Measurements from ENCODE around the gene LGALS7.
"Not testable (repeated sequence)": the region's sequence is repeated elsewhere in the genome, so short reads cannot be mapped to it uniquely, and the experiment has no call there.

Gene LGALS7

DNA sequence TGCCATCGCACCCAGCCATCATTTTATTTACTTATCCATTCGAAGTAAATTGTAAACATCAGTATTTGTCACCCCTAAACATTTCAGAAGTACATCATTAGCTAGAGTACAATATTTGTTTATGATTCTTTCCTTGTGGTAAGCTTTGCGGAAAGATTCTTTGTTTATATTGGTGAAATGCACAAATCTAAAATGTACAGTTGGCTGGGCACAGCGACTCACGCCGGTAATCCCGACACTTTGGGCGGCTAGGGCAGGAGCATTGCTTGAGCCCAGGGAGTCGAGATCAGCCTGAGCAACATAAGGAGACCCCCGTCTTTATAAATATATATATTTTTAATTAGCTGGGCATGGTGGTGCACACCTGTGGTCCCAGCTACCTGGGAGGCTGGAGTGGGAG is 25.8 kb upstream of the LGALS7 start:
- DNase-seq, result no peak

DNA sequence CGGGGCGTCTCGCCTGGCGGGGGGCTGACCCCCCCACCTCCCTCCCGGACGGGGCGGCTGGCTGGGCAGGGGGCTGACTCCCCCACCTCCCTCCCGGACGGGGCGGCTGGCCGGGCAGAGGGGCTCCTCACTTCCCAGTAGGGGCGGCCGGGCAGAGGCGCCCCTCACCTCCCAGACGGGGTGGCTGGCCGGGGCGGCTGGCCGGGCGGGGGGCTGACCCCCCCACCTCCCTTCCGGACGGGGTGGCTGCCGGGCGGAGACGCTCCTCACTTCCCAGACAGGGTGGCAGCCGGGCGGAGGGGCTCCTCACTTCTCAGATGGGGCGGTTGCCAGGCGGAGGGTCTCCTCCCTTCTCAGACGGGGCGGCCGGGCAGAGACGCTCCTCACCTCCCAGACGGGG is 24.5 kb upstream of the LGALS7 start:
- not testable (repeated sequence) for DNase-seq

DNA sequence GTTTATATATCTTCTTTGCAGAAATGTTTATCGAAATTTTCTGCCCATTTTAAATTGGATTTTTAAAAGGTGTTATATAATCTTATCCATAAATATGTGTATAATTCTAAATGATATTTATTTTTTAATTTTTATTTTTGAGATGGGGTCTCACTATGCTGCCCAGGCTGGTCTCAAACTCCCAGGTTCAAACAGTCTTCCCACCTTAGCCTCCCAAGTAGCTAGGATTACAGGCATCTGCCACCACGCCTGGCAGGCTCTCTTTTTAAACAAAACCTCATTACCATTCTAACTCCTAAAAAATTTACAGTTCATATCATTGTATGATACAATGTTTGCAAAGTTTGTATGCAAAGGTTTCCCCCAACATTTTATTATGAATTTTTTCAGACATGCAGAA is 22.8 kb upstream of the LGALS7 start:
- DNase-seq, result no peak

DNA sequence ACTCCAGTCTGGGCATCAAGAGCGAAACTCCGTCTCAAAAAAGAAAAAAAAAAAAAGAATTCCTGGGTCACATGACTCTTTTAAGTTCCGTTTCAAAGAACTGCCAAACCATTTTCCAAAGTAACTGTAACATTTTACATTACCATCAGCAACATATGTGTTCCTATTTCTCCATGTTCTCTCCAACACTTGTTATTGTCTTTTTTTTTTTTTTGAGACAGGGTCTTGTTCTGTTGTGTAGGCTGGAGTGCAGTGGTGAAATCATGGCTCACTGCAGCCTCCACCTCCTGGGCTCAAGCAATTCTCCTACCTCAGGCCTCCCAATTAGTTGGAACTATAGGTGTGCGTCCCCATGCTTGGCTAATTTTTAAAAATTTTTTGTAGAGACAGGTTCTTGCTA is 22.2 kb upstream of the LGALS7 start:
- no peak for DNase-seq

DNA sequence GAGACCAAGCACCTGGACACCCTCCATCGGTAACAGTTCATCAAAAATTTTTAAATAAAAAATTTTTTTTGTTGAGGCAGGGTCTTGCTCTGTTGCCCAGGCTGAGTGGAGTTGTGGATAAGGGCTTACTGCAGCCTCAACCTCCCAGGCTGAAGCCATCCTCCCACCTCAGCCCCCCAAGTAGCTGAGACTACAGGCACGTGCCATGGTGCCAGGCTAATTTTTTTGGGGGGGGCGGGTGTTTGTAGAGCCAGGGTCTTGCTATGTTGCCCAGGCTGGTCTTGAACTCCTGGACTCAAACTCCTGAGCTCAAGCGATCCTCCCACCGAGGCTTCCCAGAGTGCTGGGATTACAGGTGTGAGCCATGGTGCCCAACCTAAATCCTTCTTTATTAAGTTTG is 20.4 kb upstream of the LGALS7 start:
- no peak for DNase-seq

DNA sequence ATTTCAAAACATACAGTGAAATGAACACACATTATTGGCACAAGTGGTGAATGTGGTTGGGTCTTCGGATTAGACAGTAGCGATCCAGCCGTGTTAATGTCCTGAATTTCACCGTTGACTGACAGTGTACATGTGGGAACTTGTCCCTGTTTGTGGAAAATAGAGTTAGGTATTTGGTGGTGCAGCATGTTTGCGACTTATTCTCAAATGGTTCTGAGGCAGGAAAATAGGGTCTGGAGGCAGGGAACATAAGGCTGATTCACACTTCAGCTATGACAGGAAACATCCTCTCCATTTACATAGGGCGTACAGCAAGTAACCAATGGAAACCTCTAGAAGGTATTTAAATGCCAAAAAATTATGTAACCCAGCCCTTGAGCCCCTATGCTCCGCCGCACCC is 19.9 kb upstream of the LGALS7 start:
- DNase-seq, result no peak

DNA sequence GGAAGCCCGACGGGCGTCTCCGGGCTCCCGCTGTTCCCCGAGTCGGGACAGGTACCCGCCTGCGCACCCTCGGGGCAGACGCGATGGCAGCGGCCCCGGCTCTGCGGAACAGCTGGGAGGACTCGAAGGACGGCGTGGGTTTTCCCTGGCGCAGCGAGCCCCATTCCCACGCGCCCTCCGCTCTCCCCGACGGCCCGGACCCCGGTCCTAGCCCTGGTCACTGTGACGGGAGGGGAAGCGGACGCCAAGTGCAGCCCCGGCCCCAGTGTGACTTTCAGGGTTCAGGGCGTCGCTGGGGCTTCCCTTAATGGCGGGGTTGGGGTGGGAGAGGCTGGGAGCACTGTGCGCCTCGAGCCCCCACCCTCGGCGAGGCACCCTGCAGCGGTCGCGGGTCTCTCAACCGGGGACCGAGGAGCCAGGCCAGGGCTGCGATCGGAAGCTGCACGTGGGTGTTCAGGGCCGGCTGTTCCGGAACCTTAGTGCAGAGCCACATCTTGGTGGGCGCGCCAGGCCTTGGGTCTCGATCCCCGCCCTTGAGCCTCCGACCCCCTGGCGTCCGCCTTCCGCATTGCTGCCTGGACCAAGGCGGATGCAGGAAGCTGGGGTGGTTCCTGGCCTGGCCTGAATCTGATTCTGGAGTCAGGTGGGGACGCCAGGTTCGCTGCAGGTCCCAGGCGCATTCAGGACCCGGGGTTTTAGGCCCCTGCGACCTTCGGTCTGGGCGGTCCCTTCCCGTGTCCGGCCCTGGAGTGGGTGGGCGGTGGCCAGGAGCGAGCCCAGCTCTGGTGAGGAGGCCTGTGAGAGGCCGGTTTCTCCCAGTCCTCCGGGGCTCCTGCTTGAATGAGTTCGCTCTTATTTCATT is 19.2 kb upstream of the LGALS7 start:
- DNase-seq, result no peak

DNA sequence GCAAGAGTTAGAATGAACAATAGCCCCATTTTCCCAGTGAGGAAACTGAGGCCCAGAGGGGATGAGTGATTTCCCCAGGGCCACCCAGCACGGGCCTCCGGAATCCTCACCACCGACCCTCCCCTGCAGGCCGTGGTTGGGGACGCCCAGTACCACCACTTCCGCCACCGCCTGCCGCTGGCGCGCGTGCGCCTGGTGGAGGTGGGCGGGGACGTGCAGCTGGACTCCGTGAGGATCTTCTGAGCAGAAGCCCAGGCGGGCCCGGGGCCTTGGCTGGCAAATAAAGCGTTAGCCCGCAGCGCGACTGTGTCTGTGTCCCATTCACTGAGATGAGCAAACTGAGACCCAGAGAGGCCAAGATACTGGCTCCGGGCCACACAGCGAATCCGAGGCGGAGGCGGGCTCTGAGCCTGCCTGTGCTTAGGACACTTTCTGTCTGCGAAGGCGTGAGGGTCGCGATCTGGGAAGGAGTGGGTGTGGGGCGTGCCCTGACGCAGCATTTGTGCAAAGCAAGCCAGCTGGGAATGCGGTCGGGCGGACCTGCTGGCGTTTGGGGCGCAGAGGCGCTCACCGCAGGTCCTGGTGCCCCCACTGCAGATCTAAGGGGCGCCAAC is 18.2 kb upstream of the LGALS7 start:
- DNase-seq, result not testable (repeated sequence)

DNA sequence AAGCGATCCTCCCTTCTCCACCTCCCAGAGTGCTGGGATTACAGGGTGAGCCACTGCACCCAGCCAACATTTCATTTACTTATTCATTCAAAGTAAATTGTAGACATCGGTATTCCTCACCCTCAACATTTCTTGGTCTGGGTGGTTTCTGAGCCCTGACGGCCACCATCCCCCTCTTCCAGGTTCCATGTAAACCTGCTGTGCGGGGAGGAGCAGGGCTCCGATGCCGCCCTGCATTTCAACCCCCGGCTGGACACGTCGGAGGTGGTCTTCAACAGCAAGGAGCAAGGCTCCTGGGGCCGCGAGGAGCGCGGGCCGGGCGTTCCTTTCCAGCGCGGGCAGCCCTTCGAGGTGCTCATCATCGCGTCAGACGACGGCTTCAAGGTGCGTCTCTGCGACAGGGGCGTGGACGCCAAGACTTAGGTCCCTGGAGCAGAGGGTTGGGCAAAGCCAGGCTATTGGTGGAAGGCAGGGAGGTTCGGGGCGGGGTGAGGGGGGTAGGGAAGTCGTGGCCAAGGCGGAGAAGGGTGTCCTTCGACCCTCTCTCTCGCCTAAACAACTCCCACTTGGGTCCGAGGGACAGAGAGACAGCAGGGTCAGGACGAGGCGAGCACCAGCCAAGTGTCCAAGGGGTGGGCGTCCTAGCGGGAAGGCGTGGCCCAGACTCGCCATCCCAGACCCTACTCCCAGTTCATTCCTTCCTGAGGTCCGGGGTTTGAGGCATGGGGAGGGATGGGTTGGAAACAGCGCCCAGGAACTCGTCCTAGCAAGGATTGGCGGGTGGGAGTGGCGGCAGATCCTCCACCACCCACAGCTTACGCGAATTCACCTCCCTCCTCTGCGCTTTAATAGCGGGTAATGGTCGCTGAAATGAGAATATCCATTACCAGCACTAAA is 17.4 kb upstream of the LGALS7 start:
- not testable (repeated sequence) for DNase-seq

DNA sequence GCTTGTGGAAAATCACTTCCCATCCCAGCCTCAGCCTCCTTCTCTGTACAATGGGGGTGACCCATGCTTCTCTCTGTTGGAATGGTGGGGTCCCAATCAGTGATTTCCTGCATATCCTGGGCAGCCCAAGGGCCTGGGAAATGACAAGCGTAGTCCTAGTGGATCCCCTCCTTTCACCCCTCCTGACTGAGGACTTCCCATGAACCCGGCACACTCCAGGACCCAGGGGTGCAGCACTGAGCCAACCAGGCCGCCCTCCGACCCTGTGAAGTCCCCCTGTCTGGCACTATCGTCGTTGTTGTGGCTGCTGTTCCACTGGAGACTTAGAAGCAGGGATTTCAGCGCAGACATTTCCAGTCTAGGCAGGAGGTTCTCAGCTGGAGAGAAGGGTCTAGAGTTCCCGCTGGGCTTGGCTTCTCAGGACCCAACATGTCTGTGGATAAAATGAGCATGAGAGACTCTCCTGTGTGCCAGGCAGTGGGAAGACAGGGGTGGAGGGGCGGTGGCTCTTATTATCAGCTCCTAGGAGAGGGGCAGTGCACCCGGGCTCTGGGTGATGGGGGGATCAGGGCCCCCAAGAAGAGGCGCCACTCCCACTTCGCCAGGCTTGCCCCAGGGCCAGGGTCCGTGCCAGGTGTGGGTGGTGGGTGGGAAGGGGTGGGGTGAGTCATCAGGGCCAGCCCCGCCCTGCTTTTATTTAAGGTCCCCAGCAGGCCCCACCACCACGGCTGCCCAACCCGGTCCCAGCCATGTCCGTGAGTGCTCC is 15.3 kb upstream of the LGALS7 start, which contains the start of gene LGALS7B:
LGALS7B (plus strand) TSS at position 723 of the 766 bp plus-strand sequence; CDS start at position 750, 27 bp downstream.
- no peak for DNase-seq

DNA sequence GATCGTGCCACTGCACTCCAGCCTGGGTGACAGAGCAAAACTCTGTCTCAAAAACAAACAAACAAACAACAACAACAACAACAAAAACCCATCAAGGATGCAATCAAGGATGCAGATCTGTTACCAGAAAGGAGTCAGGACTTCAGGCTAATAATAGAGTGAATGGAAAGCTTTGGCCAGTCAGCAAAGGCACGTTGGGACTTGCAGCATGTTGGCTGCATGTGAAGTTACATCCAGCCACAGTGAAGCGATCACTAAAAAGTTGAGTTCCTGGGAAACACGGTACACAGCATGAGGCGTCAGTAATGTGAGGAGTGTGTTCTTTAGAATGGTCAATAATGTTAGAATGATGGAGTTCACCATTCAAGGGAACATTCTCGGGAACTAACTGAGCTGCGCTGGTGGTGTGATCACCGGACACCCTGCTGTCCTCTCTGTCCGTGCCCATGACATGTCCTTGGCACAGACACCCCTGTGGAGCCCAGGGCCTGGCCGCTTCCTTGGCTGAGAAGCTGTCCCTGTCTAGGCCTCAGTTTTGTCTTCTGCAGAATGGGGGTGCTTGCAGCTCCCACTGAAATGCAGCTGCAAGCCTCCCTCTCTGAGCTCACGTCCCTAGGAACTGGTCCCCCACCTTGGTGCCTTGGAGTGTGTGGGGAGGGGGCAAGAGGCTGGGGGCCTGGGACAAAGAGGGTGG is 13.4 kb upstream of the LGALS7 start:
- DNase-seq, result no peak

DNA sequence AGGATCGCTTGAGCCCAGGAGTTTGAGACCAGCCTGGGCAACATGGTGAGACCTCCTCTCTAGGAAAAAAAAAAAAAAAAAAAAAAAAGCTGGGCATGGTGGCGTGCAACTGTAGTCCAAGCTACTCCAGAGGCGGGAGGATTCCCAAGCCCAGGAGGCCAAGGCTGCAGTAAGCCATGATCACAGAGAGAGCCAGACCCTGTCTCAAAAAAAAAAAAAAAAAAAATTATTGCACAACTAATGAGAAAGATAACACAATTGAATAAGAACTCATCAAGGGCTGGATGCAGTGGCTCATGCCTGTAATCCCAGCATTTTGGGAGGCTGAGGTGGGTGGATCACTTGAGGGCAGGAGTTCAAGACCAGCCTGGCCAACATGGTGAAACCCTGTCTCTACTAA is 12.7 kb upstream of the LGALS7 start:
- DNase-seq, result not testable (repeated sequence)

DNA sequence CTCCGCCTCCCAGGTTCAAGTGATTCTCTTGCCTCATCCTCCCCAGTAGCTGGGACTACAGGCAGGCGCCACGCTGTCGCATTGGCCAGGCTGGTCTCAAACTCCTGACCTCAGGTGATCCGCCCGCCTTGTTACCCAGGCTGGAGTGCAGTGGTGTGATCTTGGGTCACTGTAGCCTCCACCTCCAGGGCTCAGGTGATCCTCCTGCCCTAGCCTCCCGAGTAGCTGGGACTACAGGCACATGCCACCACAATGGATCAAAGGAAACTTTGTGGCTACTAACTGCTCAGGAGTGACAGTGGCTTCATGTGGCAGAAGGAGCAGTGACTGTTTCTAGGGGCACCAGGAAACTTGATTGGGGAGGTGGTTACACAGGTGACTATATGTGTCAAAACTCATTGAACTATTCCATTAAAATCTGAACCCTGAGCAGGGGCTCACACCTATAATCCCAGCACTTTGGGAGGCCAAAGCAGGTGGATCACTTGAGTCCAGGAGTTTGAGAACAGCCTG is 11.9 kb upstream of the LGALS7 start:
- DNase-seq, result no peak

DNA sequence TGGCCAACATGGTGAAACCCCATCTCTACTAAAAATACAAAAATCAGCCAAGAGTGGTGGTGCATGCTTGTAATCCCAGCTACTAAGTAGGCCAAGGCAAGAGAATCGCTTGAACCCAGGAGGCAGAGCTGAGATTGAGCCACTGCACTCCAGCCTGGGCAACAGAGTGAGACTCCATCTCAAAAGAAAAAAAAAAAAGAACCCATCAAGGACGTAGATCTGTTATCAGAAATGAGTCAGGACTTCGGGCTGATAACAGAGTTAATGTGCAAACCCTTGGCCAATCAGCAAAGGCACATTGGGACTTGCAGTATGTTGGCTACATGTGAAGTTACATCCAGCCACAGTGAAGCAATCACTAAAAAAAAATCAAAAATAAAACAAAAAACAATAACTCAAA is 10.9 kb upstream of the LGALS7 start:
- DNase-seq, result no peak

DNA sequence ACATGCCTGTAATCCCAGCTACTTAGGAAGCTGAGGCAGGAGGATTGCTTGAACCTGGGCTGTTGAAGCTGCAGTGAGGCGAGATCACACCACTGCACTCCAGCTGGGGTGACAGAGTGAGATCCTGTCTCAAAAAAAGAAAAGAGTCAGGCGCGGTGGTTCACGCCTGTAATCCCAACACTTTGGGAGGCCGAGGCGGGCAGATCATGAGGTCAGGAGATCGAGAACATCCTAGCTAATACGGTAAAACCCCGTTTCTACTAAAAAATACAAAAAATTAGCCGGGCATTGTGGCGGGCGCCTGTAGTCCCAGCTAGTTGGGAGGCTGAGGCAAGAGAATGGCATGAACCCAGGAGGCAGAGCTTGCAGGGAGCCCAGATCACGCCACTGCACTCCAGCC is 8.9 kb upstream of the LGALS7 start:
- DNase-seq, result not testable (repeated sequence)

DNA sequence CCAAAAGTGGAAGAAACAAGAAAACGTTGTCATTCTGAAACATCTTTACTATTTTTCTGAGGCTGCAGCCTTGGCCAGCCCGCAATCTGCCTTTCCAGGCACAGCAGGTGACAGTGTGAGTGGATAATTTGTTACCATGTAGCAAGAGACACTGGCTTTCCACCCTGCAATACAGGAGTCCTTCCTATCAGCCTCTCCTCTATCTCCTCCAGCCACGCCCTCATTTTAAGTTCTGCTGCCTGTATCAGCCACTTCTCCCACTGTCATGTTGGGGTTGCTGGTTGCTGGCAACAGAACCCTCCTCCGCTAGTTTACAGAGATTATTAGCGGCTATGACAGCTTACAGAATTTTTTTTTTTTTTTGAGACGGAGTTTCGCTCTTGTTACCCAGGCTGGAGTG is 7.7 kb upstream of the LGALS7 start:
- no peak for DNase-seq

DNA sequence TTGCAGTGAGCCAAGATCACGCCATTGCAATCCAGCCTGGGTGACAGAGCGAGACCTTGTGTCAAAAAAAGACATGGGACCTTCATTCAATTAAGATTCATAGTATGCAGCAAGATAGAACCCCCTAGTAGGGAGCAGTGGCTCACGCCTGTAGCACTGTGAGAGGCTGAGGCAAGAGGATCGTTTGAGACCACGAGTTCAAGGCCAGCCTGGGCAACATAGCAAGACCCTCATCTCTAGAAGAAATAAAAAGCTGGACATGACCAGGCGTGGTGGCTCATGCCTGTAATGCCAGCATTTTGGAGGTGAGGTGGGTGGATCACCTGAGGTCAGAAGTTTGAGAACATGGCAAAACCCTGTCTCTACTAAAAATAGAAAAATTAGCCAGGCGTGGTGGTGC is 7.1 kb upstream of the LGALS7 start:
- no peak for DNase-seq

DNA sequence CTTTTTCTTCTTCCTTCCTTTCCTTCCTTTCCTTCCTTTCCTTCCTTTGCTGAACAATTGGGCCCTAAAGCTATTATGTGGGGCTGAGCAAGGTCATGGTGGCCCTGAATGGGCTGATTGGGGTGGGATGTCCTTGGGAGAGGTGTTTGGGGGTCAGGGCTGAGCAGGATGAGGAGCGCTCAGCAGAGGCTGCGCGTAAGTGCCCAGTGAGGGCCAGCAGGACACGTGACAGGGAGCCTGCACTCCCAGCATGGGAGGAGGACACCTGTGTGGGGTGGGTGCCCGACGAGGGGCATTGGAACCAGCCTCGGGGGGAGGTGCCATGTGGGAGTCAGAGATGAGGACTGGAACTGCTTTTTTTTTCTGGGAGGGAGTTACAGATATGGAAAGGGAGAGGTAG is 5.4 kb upstream of the LGALS7 start:
- DNase-seq, result no peak

DNA sequence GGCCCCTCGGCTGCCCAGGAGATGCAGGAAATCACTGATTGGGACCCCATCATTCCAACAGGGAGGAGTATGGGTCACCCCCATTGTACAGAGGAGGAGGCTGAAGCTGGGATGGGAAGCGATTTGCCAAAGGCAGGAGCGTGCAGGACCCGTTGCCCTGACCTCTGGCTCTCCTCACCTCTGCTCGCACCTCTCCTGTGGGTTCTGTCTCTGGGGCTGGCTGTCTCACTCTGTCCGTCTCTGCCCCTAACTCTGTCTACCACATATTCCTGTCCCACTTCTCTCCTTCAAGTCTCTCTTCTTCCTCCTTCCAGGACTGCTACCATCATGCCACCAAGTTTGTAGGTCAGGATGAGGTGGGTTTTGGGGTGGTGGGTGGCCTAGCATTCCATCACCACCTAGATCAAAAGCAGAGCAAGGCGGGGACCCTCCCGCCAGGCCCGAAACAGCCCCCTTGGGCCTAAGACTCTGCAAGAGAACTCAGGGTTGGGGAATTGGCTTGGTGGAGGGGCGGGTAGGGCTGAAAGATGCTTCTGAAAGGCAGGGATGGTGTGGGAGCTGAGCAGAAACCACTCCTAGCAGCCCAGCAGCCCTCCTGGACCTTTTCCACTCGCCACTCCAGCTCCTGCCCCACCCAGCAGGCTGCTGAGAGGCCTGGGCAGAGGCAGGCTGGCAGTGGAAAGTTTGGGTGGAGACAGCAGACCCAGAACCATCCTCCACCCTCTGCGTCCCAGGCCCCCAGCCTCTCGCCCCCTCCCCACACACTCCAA is 1.0 kb upstream of the LGALS7 start:
- DNase-seq, result no peak

DNA sequence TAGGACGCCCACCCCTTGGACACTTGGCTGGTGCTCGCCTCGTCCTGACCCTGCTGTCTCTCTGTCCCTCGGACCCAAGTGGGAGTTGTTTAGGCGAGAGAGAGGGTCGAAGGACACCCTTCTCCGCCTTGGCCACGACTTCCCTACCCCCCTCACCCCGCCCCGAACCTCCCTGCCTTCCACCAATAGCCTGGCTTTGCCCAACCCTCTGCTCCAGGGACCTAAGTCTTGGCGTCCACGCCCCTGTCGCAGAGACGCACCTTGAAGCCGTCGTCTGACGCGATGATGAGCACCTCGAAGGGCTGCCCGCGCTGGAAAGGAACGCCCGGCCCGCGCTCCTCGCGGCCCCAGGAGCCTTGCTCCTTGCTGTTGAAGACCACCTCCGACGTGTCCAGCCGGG is 1.7 kb downstream of the LGALS7 start:
- not testable (repeated sequence) for DNase-seq

DNA sequence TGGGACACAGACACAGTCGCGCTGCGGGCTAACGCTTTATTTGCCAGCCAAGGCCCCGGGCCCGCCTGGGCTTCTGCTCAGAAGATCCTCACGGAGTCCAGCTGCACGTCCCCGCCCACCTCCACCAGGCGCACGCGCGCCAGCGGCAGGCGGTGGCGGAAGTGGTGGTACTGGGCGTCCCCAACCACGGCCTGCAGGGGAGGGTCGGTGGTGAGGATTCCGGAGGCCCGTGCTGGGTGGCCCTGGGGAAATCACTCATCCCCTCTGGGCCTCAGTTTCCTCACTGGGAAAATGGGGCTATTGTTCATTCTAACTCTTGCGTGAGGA is 2.4 kb downstream of the LGALS7 start:
- DNase-seq, result not testable (repeated sequence)

Measured in amniotic stem cell (primary cell).